GM21529 (cell line): ENCODE measurements around the gene WNT10A.
A peak's percentile ranks its signal among the peaks of the same experiment; 100 is the strongest.
"Not testable (repeated sequence)": the region's sequence is repeated elsewhere in the genome, so short reads cannot be mapped to it uniquely, and the experiment has no call there.

ENCODE experiments used
- ATAC-seq: cut with Tn5 transposase; IDR thresholded peaks from one replicate; pipeline ENCODE4 v1.9.1; 2021; ENCODE audit not compliant: unreplicated experiment

WNT10A gene

GRCh38 chr2:218880102-218880858, at the start of gene WNT10A:
Gene WNT10A, plus strand, starts transcription at chr2:218880852. Its CDS starts 144 bp downstream, at chr2:218880996.
- ATAC-seq, result peak; percentile 72

- ATAC-seq, result no peak
Observed at GRCh38 chr2:218831378-218831990, 49.2 kb upstream of the WNT10A start, which contains the start of gene PRKAG3. Gene PRKAG3, minus strand, starts transcription at chr2:218831803.

- no peak for ATAC-seq
Observed at GRCh38 chr2:218832081-218832480, 48.6 kb upstream of the WNT10A start.

GRCh38 chr2:218832520-218832919, 48.1 kb upstream of the WNT10A start:
- ATAC-seq, result no peak

- no peak for ATAC-seq
Observed at GRCh38 chr2:218833023-218833609, 47.5 kb upstream of the WNT10A start.

- ATAC-seq, result no peak
Observed at GRCh38 chr2:218834685-218835084, 46.0 kb upstream of the WNT10A start.

- ATAC-seq, result no peak
Observed at GRCh38 chr2:218837495-218837894, 43.2 kb upstream of the WNT10A start.

- ATAC-seq, result no peak
Observed at GRCh38 chr2:218839430-218839829, 41.2 kb upstream of the WNT10A start.

- ATAC-seq, result no peak
Observed at GRCh38 chr2:218839888-218840287, 40.8 kb upstream of the WNT10A start.

- not testable (repeated sequence) for ATAC-seq
Observed at GRCh38 chr2:218844334-218844733, 36.3 kb upstream of the WNT10A start.

- ATAC-seq, result not testable (repeated sequence)
Observed at GRCh38 chr2:218846963-218847362, 33.7 kb upstream of the WNT10A start.

- ATAC-seq, result no peak
Observed at GRCh38 chr2:218849721-218850120, 30.9 kb upstream of the WNT10A start.

GRCh38 chr2:218850796-218851195, 29.9 kb upstream of the WNT10A start:
- ATAC-seq, result no peak

- ATAC-seq, result no peak
Observed at GRCh38 chr2:218851286-218851685, 29.4 kb upstream of the WNT10A start.

- no peak for ATAC-seq
Observed at GRCh38 chr2:218852911-218853667, 27.6 kb upstream of the WNT10A start.

- no peak for ATAC-seq
Observed at GRCh38 chr2:218853766-218854165, 26.9 kb upstream of the WNT10A start.

GRCh38 chr2:218854860-218855259, 25.8 kb upstream of the WNT10A start:
- ATAC-seq, result no peak

GRCh38 chr2:218855305-218856166, 25.1 kb upstream of the WNT10A start:
- no peak for ATAC-seq

GRCh38 chr2:218856167-218856895, 24.3 kb upstream of the WNT10A start:
- no peak for ATAC-seq

- no peak for ATAC-seq
Observed at GRCh38 chr2:218856896-218857243, 23.8 kb upstream of the WNT10A start.
